ENCODE data around the gene RRAD.

DNA sequence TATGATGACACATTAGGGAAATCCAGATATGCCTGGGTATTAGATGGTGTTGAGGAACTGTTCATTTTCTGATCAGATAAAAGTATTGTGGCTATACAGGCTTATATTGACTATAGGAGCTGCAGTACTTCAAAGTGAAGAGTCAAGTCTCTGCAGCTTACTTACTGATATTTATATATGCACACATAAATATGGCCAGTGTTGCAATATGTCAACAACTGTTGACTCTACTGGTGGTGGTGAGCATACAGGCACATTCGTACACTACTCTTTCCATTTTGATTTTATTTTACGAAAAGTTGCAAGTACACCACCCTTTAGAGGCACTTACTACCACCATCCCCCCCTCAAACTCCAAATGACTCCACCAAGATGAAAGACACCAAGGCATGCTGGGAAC lies 6.3 kb upstream of the RRAD start:
- TF ChIP-seq CTCF (IDR thresholded peaks at IDR 0.05) = no peak
- no peak for TF ChIP-seq POLR2A (IDR thresholded peaks at IDR 0.05)
